AG09319 (cell line): ENCODE data around the gene TMEM184C.
A peak's percentile ranks its signal among the peaks of the same experiment; 100 is the strongest.

Source experiments
- DNase-seq: peaks from one replicate; pipeline ENCODE4 v3.0.0-alpha.2; 2010; ENCODE audit warnings: low read depth; ENCODE audit errors: extremely low read depth
- TF ChIP-seq, protein P1 (sequence below): IDR thresholded peaks from 2 replicates; pipeline ENCODE4 v1.5.1; 2011; ENCODE audit warnings: low read depth, mild to moderate bottlenecking, inconsistent platforms, low read length, moderate library complexity

Gene TMEM184C

DNA sequence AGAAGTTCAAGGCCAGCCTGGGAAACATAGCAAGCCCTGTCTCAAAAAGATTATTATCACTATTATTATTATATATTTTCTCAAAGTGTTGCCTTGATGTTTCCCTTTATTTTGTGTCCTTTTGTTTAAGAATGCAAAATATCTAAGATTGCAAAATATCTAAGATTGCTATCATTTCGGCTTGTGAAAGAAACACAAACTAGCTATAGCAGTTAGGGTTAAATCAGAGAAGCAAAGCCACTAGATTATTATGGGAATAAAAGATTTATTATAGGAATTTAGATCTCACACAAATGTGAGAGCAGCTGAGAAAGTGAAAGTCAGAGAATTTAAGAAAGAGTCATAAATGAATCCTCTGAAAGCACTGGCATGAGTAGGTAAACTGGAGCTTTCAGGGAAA lies 18.0 kb upstream of the TMEM184C start:
- TF ChIP-seq, protein P1, sequence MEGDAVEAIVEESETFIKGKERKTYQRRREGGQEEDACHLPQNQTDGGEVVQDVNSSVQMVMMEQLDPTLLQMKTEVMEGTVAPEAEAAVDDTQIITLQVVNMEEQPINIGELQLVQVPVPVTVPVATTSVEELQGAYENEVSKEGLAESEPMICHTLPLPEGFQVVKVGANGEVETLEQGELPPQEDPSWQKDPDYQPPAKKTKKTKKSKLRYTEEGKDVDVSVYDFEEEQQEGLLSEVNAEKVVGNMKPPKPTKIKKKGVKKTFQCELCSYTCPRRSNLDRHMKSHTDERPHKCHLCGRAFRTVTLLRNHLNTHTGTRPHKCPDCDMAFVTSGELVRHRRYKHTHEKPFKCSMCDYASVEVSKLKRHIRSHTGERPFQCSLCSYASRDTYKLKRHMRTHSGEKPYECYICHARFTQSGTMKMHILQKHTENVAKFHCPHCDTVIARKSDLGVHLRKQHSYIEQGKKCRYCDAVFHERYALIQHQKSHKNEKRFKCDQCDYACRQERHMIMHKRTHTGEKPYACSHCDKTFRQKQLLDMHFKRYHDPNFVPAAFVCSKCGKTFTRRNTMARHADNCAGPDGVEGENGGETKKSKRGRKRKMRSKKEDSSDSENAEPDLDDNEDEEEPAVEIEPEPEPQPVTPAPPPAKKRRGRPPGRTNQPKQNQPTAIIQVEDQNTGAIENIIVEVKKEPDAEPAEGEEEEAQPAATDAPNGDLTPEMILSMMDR = no peak
- DNase-seq = no peak

DNA sequence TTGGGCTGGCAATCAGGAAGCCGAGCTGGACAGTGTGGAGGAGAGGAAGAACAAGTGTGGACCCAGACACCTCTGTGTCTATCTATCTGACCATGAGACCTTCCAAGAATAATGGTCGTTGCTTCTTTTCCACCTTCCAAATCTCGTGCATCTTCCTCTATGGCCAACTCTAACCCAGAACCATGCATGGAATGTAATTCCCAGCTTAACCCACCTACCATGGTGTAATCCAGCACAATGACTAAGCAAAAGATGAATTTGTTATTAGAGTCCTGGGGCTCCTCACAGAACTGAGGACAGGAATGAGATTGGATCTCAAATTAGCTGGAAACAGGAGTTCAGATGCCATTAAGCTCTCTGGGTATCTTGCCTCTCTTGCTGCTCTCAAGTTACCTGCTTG lies 17.4 kb upstream of the TMEM184C start:
- DNase-seq = peak; percentile 12
- TF ChIP-seq, protein P1 = no peak

DNA sequence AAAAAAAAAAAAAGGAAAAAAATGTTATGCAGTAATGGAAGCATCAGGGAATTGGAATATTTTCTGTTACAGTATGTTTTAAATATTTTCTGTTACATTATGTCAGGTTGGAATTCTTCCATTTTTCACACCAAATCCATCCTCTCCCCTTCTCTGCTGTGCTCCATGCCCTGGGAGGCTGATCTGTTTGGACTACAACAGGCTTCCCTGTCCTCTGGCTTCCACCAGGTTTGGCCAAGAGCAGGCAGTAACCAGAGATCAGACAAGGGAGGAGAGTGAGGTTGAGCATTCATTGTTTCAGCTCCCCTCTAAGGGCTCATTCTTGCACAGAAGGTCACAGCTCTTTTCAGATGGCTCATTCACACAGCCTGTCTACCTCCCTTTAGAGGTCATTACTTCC lies 11.7 kb upstream of the TMEM184C start:
- TF ChIP-seq, protein P1 = no peak
- DNase-seq = no peak

DNA sequence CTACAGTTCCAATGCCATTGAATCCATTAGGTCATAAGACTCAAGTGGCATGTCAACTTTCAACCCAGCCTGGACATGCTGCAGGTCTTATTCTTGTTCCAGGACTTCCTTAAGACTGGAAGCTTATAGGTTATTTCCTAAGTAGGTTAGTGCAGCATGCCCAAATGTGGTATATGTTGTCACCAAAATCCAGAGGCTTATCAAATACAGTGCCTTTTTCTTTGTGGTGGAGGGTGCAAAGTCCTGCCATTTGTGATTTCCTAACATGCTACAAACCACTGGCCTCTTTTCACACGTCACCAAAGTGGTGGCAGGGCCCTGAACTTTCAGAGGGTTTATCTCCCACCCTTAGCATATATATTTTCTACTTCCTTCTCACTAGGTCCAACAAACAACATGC lies 9.7 kb upstream of the TMEM184C start:
- TF ChIP-seq, protein P1 = no peak
- no peak for DNase-seq

DNA sequence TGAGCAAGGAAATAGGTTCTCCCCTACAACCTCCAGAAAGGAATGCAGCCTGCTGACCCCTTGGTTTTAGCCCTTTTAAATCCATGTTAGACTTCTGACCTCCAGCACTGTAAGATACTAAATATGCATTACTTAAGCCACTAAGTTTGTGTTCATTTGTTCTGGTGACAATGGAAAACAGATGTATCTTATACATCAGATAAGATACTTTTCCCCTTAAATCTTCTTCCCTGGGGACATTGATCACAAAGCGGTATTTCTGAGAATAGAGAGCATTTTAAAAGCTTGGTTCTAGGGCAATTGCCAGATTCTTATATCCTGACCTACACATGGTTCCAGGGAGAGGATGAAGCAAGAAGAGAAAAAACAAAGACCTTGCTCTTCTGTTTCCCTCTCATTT lies 6.5 kb upstream of the TMEM184C start:
- TF ChIP-seq, protein P1 = no peak
- no peak for DNase-seq

DNA sequence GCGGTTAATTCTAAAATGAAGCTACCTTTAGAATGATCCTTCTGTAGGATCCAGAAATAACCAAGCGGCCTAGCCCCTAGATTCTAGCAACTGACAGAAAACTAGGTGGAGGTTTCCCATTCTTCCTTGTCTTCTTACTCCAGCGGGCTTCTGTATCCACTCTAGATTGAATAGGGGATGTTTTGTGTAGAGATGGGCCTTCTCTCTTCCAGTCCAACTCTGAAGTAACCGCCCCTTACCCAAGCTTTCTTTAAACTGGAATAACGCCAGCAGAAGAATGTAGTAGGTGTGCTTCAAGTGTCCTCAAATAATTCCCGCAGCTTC lies 386 bp upstream of the TMEM184C start:
- TF ChIP-seq, protein P1 = no peak
- DNase-seq = no peak

DNA sequence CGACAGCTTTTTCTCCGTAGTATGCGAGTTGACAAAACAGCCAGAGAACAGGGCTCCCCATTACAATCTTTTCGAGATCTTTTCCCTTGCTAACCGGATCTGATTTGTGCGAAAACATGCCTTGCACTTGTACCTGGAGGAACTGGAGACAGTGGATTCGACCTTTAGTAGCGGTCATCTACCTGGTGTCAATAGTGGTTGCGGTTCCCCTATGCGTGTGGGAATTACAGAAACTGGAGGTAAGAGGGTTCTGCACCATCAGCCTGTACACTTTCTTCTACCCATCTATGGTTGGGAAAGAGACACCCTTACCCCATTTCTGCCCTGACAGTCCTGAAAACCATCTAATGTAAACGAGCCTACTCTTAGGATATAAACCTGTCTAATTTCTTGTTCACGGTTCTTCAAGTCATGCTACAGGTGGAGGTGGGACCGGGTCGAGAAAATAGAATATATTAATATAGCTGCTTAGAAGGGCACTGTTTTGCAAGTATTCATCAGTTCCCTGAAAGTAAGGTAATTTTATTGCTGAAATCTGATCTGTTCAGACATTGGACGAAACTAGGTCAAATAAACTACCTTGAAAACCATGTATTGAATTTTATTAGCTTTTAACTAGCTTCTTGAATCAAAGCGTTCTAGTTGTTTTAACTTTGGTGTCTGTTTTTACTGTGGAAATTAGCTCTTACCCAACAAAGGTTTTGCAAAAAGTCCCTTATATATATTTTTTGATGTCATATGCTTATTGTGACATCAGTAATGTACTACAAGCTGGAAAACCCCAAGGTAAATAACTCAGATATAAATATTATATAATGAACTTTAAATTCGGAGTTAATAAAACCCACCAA lies 869 bp downstream of the TMEM184C start:
- TF ChIP-seq, protein P1 = no peak
- DNase-seq = no peak
